NCI-H1436 treated with DMSO at 0.1 percent for 48 hours (cell line): Measurements from ENCODE around the gene PALLD.

ENCODE experiments used
- DNase-seq: peaks from one replicate; lab custom pipeline; 2025; lab: John Stamatoyannopoulos, UW

The PALLD gene

GRCh38 chr4:168560184-168561180 is 63.6 kb downstream of the PALLD start:
- DNase-seq = peak; percentile 26

GRCh38 chr4:168562041-168562571 is 65.3 kb downstream of the PALLD start:
- DNase-seq = no peak

- no peak for DNase-seq
These were observed 67.2 kb downstream of the PALLD start for GRCh38 chr4:168564023-168564422.

- no peak for DNase-seq
These were observed 68.3 kb downstream of the PALLD start for GRCh38 chr4:168565130-168565529.

GRCh38 chr4:168566726-168567125 is 69.9 kb downstream of the PALLD start:
- no peak for DNase-seq

- no peak for DNase-seq
These were observed 72.4 kb downstream of the PALLD start for GRCh38 chr4:168569066-168569930.

- DNase-seq = no peak
These were observed 73.1 kb downstream of the PALLD start for GRCh38 chr4:168569931-168570276.

GRCh38 chr4:168570466-168570865 is 73.6 kb downstream of the PALLD start:
- DNase-seq = no peak

- DNase-seq = no peak
These were observed 75.2 kb downstream of the PALLD start for GRCh38 chr4:168572002-168572401.

GRCh38 chr4:168573870-168574269 is 77.0 kb downstream of the PALLD start:
- no peak for DNase-seq

- DNase-seq = no peak
These were observed 77.9 kb downstream of the PALLD start for GRCh38 chr4:168574581-168575295.

- no peak for DNase-seq
These were observed 78.6 kb downstream of the PALLD start for GRCh38 chr4:168575473-168575872.

- no peak for DNase-seq
These were observed 80.8 kb downstream of the PALLD start for GRCh38 chr4:168577624-168578023.

GRCh38 chr4:168580228-168580627 is 83.4 kb downstream of the PALLD start:
- DNase-seq = no peak

- no peak for DNase-seq
These were observed 87.5 kb downstream of the PALLD start for GRCh38 chr4:168584321-168584771.

GRCh38 chr4:168585168-168586091 is 88.6 kb downstream of the PALLD start:
- DNase-seq = no peak

- DNase-seq = no peak
These were observed 90.1 kb downstream of the PALLD start for GRCh38 chr4:168586926-168587325.

- DNase-seq = no peak
These were observed 90.7 kb downstream of the PALLD start for GRCh38 chr4:168587411-168588125.

GRCh38 chr4:168588916-168589531 is 92.2 kb downstream of the PALLD start:
- no peak for DNase-seq

- DNase-seq = no peak
These were observed 95.8 kb downstream of the PALLD start for GRCh38 chr4:168592676-168593075.
